Stimulated activated CD4-positive, alpha-beta T cell treated with anti-CD3 and anti-CD28 coated beads, Interleukin-4, amount 100 ng/mL, for 1 hour (primary cell): Measurements from ENCODE around the gene BRWD1.

Source experiments
- DNase-seq: peaks from one replicate; pipeline ENCODE4 v3.0.0-alpha.2; 2020

Gene BRWD1

DNA sequence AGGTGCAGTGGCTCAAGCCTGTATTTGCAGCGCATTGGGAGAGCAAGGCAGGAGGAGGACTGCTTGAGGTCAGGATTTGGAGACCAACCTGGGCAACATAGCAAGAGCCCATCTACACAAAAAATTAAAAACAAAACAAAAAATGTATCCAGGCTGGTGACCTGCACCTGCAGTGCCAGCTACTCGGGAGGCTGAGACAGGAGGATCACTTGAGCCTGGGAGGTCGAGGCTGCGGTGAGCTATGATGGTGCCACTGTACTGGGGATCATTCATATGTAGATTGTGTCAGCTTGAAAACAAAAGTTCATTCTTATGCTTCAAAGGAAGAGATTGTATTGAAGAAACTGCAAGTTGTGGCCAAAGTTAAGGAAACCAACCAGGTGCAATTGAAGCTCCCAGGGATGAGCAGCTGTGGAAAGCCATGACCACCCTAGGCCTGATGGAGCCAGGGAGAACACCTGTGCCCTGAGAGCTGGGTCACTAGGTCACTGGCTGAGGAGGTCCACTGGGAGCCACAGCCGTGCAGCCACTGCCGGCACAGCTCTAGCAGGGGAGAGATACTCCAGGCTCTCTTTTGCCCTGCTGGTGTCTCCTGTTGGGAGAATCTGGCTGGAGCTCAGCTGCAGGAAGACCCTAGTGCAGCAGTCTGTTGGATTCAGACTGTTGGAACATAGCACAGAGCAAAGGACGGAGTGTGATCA, 13.3 kb upstream of the BRWD1 start:
- no peak for DNase-seq

DNA sequence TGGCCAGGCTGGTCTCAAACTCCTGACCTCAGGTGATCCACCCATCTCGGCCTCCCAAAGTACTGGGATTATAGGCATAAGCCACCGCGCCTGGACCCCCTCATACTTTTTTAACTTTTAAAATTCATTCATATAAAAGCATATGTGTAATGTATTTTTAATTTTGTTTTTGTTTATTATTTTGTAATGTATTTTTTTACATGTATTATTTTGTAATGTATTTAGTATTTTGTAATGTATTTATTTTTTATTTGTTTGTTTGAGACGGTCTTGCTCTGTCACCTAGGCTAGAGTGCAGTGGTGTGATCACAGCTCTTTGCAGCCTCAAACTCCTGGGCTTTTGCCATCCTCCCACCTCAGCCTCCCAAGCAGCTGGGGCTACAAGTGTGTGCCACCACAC, 12.0 kb upstream of the BRWD1 start:
- DNase-seq, result no peak

GRCh38 chr21:39321424-39321823, 8.0 kb upstream of the BRWD1 start:
- no peak for DNase-seq

DNA sequence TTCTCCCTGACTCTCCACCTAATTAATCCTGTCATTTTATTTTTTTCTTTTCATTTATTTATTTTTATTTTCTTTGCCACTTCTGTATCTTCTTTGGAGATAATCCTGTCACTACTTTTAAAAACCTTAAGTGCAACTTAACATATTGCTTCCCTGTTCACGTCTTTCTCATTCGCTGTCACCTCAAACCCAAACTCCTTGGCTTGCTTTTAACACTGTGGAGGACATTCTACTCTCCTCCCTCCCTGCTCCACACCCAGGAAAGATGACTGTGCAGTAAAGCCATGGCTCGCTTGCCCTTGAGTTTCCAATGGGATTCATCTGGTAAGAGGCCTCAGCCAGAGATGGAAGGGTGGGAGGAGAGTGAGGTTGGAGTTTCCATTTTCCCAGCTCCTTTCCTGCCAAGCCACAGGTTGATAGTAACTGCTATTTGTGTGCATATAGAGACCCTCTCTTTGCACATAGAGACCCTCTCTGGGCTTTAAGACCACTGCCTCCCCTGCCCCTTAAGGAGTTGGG, 6.4 kb upstream of the BRWD1 start:
- DNase-seq, result no peak

- no peak for DNase-seq
These were observed 5.9 kb upstream of the BRWD1 start for GRCh38 chr21:39319251-39319756.

DNA sequence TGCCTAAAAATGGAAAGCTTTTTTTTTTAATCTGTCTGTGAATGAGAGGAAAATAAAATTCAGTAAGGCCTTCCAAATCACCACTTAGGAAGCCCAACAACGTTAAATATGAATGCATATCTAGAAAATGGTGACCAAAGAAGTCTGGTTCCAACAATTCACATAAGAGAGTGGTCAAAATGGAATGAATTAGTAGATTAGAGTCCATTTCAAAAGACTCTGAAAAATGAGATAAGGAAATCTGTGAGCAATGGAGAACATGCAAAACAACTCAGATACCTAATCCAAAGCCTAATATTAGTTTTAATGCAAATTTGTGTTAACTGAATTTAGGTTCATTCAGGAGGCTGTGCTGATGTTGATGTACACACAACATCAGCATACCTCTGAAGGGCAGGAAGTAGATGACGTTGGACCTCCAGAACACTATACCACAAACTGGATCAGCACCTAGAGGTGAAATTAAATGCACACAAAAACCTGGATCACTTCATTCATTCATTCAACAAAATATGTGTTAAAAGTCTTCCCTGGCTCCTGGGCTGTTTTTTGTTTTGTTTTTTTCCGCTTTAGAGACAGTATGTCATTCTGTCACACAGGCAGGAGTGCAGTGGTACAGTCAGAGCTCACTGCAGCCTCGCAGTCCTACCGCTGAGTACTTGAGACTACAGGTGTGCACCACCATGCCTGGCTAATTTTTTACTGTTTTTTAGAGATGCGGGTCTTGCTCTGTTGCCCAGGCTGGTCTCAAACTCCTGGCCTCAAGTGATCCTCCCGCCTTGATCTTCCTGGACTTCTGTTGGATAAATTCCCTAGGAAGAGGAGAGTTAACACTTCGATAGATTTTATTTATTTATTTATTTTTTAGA, 4.9 kb upstream of the BRWD1 start:
- no peak for DNase-seq

GRCh38 chr21:39317134-39318090, 4.0 kb upstream of the BRWD1 start:
- no peak for DNase-seq

DNA sequence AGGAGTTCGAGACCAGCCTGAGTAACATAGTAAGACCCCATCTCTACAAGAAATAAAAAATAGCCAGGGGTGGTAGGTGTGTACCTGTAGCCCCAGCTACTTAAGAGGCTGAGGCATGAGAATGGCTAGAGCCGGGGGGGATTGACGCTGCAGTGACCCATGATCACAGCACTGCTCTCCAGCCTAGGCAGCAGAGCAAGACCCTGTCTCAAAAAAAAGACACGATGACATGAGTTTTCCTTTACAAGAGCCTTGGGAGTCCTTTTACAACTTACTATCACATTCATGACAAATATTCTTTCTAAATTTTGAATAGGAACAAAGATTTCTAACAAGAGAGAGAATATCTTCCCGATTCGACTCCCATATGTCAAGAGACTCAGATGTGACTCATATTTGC, 3.3 kb upstream of the BRWD1 start:
- DNase-seq, result no peak

GRCh38 chr21:39315603-39316445, 2.4 kb upstream of the BRWD1 start:
- DNase-seq, result no peak

DNA sequence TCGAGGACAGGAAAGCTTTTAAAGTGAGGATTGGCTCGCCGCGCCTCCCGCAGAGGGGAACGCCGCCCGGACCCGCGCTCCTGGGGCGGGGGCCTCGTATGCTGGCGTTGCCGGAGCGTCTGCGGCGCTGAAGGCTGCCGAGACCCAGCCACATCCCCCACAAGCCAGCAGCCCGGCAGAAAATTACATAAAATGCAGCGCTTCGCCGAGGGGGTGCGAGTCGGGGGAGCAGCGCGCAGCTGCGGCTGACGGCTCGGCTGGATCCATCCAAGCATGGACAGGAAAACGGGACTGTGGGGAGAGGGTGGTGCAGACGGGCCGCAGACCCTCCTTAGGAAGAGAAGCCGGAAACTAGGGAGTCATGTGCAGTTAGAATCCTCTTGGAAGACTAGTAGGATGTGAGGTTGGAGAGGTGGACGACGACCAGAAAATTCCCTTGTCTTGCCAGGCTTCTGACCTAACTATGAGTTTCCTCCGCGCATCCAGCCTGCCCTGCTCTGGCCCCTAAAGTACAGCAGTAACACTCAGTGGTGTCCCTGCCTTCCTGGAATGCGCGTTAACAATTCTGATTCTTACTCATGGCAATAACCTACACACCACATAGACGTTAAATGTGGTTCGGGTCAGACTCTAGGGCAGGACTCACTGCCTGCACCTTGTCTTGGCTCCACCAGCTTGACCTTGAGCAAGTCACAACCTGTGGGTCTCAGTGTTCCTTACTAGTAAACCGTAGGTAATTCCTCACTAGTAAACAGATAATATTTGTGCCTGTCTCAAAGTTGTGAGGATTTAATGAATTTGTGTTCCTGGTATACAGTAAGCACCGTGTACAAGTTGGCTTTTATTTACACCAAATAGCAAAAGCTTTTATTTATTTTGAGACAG, 953 bp upstream of the BRWD1 start:
- peak; percentile 48 for DNase-seq

DNA sequence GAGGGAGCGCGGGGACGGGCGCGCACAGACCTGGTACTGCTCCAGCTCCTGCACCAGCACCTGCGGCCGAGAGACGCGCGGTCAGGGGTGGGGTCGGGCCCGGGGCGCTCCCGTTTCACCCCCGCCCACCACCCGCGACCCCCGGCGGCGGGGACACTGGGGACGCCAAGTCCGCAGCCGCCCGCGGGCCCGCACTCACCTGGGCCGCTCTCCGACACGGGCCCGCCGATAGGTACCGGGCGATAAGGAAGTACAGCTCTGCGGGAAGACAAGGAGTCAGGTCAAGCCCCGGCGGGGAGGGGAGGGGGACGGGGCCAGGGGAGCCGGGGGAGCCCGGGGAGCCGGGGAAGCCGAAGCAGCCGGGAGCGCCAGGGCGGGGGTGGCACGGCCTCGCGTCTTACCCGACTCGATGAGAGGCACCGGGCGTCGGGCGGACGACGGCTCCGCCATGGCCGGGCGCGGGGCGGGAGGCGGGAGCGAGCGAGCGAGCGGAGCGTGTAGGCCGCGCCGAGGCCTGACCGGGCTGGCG, 326 bp downstream of the BRWD1 start:
- peak; percentile 38 for DNase-seq

GRCh38 chr21:39312112-39313041, 1.1 kb downstream of the BRWD1 start:
- peak; percentile 95 for DNase-seq

GRCh38 chr21:39311164-39311563, 2.3 kb downstream of the BRWD1 start:
- no peak for DNase-seq

GRCh38 chr21:39307466-39307865, 6.0 kb downstream of the BRWD1 start:
- DNase-seq, result no peak

- DNase-seq, result no peak
These were observed 12.8 kb downstream of the BRWD1 start for GRCh38 chr21:39300587-39300986.

DNA sequence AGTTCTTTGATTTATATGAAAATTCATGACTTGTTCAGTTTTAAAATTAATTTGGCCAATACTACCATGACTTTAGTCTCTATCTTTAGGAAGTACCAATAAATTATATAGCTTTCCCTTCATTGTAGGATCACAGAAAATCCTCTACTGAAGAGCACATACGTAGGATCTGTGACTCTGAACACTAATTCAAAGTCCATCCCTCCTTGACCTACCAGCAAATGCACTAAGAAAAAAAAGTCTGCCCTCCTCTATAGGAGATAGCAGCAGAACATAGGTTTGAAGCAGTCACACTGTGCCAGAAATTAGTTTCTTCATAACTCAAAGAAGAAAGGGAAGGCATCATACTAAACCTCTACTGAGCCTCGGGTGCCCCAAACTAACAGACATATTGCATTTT, 16.5 kb downstream of the BRWD1 start:
- no peak for DNase-seq

- no peak for DNase-seq
These were observed 24.4 kb downstream of the BRWD1 start for GRCh38 chr21:39288987-39289386.

DNA sequence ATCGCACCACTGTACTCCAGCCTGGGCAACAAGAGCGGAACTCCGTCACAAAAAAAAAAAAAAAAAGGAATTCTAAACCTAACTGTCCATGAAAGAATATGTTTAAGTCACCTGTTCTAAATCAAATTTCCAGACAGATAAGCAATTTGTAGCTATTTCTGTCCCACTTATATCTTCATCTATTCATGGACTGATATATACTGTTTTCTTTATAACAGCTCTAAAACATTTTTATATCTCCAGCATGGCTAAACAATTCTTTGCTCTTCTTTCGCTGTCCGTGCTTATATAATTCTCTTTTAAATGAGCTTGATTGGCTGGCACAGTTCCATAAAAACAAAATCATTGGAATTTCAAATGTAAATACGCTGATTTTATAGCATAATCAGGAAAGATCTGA, 30.5 kb downstream of the BRWD1 start:
- DNase-seq, result no peak

- no peak for DNase-seq
These were observed 31.6 kb downstream of the BRWD1 start for GRCh38 chr21:39281853-39282252.
